Keratinocyte (primary cell): ENCODE measurements around the gene SLC24A5.

Source experiments
- CTCF ChIP-seq, 3 experiments: IDR thresholded peaks in 1 of 3; conservative IDR thresholded peaks in 1 of 3; optimal IDR thresholded peaks in 1 of 3; 2 replicates in 2 of 3; 3 replicates in 1 of 3; pipeline versions ENCODE3 to v1.5.1; 2011; ENCODE audit warnings: low read length in 3 of 3, mild to moderate bottlenecking in 3 of 3, moderate library complexity in 2 of 3, control low read depth in 1 of 3, inconsistent platforms in 1 of 3; ENCODE audit not compliant: insufficient read depth in 2 of 3; ENCODE audit errors: extremely low read depth in 1 of 3
- EZH2 ChIP-seq: IDR thresholded peaks from one replicate; pipeline ENCODE4 v1.6.1; 2012; ENCODE audit warnings: inconsistent platforms, mild to moderate bottlenecking, low read length, moderate library complexity

GRCh38 chr15:48096813-48097212, 24.0 kb upstream of the SLC24A5 start:
- TF ChIP-seq CTCF (optimal IDR thresholded peaks at IDR 0.05 in 1 of 3, IDR thresholded peaks at IDR 0.05 in 1 of 3, conservative IDR thresholded peaks at IDR 0.05 in 1 of 3; ENCODE audit: extremely low read depth in 1 of 3, insufficient read depth in 2 of 3, low read length in 3 of 3): no peak
- TF ChIP-seq EZH2: no peak
